HepG2 (cell line): Measurements from ENCODE around the gene TLE1. TPM values are rescaled to one million over a fixed set of nuclear protein-coding genes. Genes with fewer than 3 reads are reported as not detected.
A peak's percentile ranks its signal among the peaks of the same experiment; 100 is the strongest.

Experiments used
- ATRX ChIP-seq: sonication (generic); formaldehyde crosslinking; IDR thresholded peaks from 2 replicates; pipeline ENCODE4 v1.4.0; 2020; ENCODE audit warnings: missing genetic modification reagents, borderline replicate concordance
- CBX2 ChIP-seq, 2 experiments: fragments of 200-600 bp in 1 of 2; sonication (generic); formaldehyde crosslinking in 1 of 2; IDR thresholded peaks; 2 replicates each; pipeline versions ENCODE4 v1.7.0 to v1.8.1; 2018 to 2022; ENCODE audit warnings: low read depth in 2 of 2, low read length in 1 of 2, mild to moderate bottlenecking in 1 of 2, missing genetic modification reagents in 1 of 2
- CHD4 ChIP-seq: fragments of 200-600 bp; sonication (generic); IDR thresholded peaks from 2 replicates; pipeline ENCODE4 v1.7.0; 2017; ENCODE audit warnings: mild to moderate bottlenecking, low read length, borderline replicate concordance
- GATAD2A ChIP-seq: IDR thresholded peaks from 2 replicates; pipeline ENCODE4 v1.6.1; 2016
- IRF9 ChIP-seq: sonication (generic); formaldehyde crosslinking; IDR thresholded peaks from 2 replicates; pipeline ENCODE4 v1.8.0; 2022; ENCODE audit warnings: missing genetic modification reagents, mild to moderate bottlenecking, borderline replicate concordance
- KLF13 ChIP-seq: sonication (generic); formaldehyde crosslinking; IDR thresholded peaks from 2 replicates; pipeline ENCODE4 v1.4.0; 2020; ENCODE audit warnings: mild to moderate bottlenecking, missing genetic modification reagents
- MAFK ChIP-seq, 2 experiments: IDR thresholded peaks in 1 of 2; conservative IDR thresholded peaks in 1 of 2; 2 replicates each; pipeline ENCODE4 v1.6.1; 2011; ENCODE audit warnings: improper control_type of control experiment in 2 of 2, low read length in 2 of 2
- MEF2D ChIP-seq: sonication (generic); formaldehyde crosslinking; IDR thresholded peaks from 2 replicates; pipeline ENCODE4 v1.5.1; 2020; ENCODE audit warnings: mild to moderate bottlenecking, missing genetic modification reagents
- NFYB ChIP-seq: sonication (generic); formaldehyde crosslinking; IDR thresholded peaks from 2 replicates; pipeline ENCODE4 v1.4.0; 2020; ENCODE audit warnings: missing genetic modification reagents
- PAXIP1 ChIP-seq: sonication (generic); formaldehyde crosslinking; conservative IDR thresholded peaks from 2 replicates; pipeline ENCODE4 v1.4.0; 2020; ENCODE audit warnings: mild to moderate bottlenecking, missing genetic modification reagents, moderate library complexity
- PRDM4 ChIP-seq: sonication (generic); formaldehyde crosslinking; IDR thresholded peaks from 2 replicates; pipeline ENCODE4 v1.9.0; 2021; ENCODE audit warnings: missing genetic modification reagents, borderline replicate concordance
- RBM39 ChIP-seq: fragments of 200-400 bp; formaldehyde crosslinking; IDR thresholded peaks from one replicate; pipeline ENCODE4 v1.6.1; 2018; ENCODE audit warnings: antibody characterized with exemption, mild to moderate bottlenecking, low read depth, low read length; ENCODE audit not compliant: poor library complexity, severe bottlenecking
- TMF1 ChIP-seq: sonication (generic); formaldehyde crosslinking; IDR thresholded peaks from 2 replicates; pipeline ENCODE4 v1.8.1; 2022; ENCODE audit warnings: low read depth, missing genetic modification reagents
- UBTF ChIP-seq: sonication (generic); formaldehyde crosslinking; IDR thresholded peaks from 2 replicates; pipeline ENCODE4 v1.4.0; 2020; ENCODE audit warnings: mild to moderate bottlenecking, missing genetic modification reagents
- ZBTB25 ChIP-seq: IDR thresholded peaks from 2 replicates; pipeline ENCODE4 v1.6.1; 2018; ENCODE audit warnings: missing genetic modification reagents
- ZNF143 ChIP-seq: sonication (generic); formaldehyde crosslinking; IDR thresholded peaks from 2 replicates; pipeline ENCODE4 v1.4.0; 2020; ENCODE audit warnings: missing genetic modification reagents
- ZNF317 ChIP-seq: sonication (generic); formaldehyde crosslinking; IDR thresholded peaks from 2 replicates; pipeline ENCODE4 v1.5.0; 2020; ENCODE audit warnings: mild to moderate bottlenecking, missing genetic modification reagents
- ZNF558 ChIP-seq: sonication (generic); formaldehyde crosslinking; IDR thresholded peaks from 2 replicates; pipeline ENCODE4 v1.9.0; 2022; ENCODE audit warnings: mild to moderate bottlenecking, missing genetic modification reagents, borderline replicate concordance
- ZNF777 ChIP-seq: sonication (generic); formaldehyde crosslinking; IDR thresholded peaks from 2 replicates; pipeline ENCODE4 v1.4.0; 2020; ENCODE audit warnings: missing genetic modification reagents
- ZNF788 ChIP-seq: sonication (generic); formaldehyde crosslinking; IDR thresholded peaks from 2 replicates; pipeline ENCODE4 v1.5.0; 2020; ENCODE audit warnings: mild to moderate bottlenecking, missing genetic modification reagents, borderline replicate concordance
- polyA plus RNA-seq, 8 experiments: library from polyadenylated mRNA; depleted of rRNA in 3 of 8; stranded (reverse) in 7 of 8; unstranded in 1 of 8; fragments of >200 nt; fragmentation: Illumina TruSeq in 4 of 8; extraction: Trizol in 4 of 8; gene quantifications; 2 replicates each; pipeline versions ENCODE4 v1.2.1 to v1.2.3, GENCODE V29; 2011 to 2016; ENCODE audit warnings: low read depth in 4 of 8, missing spikeins in 1 of 8, mixed read lengths in 1 of 8; ENCODE audit not compliant: insufficient read depth in 1 of 8
- total RNA-seq, 5 experiments: library from RNA; depleted of rRNA; stranded (reverse); fragments of >200 nt; fragmentation: Illumina TruSeq; extraction: Trizol; gene quantifications; 2 replicates each; pipeline ENCODE4 v1.2.3, GENCODE V29; 2016; ENCODE audit warnings: low read depth in 1 of 5

Gene TLE1
- total and polyA plus RNA-seq, 2 of the 13 experiments (the other 11 are each of a cell fraction or from before 2014, with no cell fraction given), result 35.9 to 109 TPM

GRCh38 chr9:81565144-81565543 lies 124.2 kb downstream of the TLE1 start (continued):
- TF ChIP-seq IRF9 (CRISPR knock-in tag), result no peak
- TF ChIP-seq ATRX, result no peak
- TF ChIP-seq PAXIP1, result no peak; the same call in 1 of the 2 replicates
- no peak for TF ChIP-seq MAFK (conservative IDR thresholded peaks at IDR 0.05 in 1 of 2, IDR thresholded peaks at IDR 0.05 in 1 of 2; ENCODE audit: low read length in 2 of 2)
- TF ChIP-seq ZNF558 (CRISPR knock-in tag), result no peak
- no peak for TF ChIP-seq ZNF777 (CRISPR knock-in tag)
- no peak for TF ChIP-seq CHD4
- no peak for TF ChIP-seq UBTF (CRISPR knock-in tag)
- TF ChIP-seq KLF13 (CRISPR knock-in tag), result no peak
- TF ChIP-seq MEF2D, result no peak
- TF ChIP-seq CBX2 (IDR thresholded peaks at IDR 0.05; ENCODE audit: low read depth, low read length), result no peak
- no peak for TF ChIP-seq CBX2 (CRISPR knock-in tag; IDR thresholded peaks at IDR 0.05; ENCODE audit: low read depth)
- no peak for TF ChIP-seq NFYB (CRISPR knock-in tag)
- TF ChIP-seq ZBTB25 (CRISPR knock-in tag), result 0 out of 2 replicates have a peak, but pooled peaks have one; percentile 23
- TF ChIP-seq ZNF317 (CRISPR knock-in tag), result peak; percentile 85
- TF ChIP-seq ZNF788 (CRISPR knock-in tag), result no peak
- TF ChIP-seq PRDM4 (CRISPR knock-in tag), result no peak
- peak; percentile 40; the same call in 1 of the 2 replicates for TF ChIP-seq GATAD2A (CRISPR knock-in tag)
- TF ChIP-seq TMF1 (CRISPR knock-in tag), result no peak
- no peak for TF ChIP-seq RBM39
- TF ChIP-seq ZNF143 (CRISPR knock-in tag), result no peak
